GM23338 (cell line): ENCODE results near the gene UBE3B. TPM values are rescaled to one million over a fixed set of nuclear protein-coding genes. Genes with fewer than 3 reads are reported as not detected.
"Not testable (repeated sequence)": the region's sequence is repeated elsewhere in the genome, so short reads cannot be mapped to it uniquely, and the experiment has no call there.

Source experiments
- ATAC-seq: fragments of 200-7000 bp; cut with Tn5 transposase; 3 replicates; pipeline ENCODE4 v1.9.1; 2020
- DNase-seq: peaks from one replicate; pipeline ENCODE4 v3.0.0-alpha.2; 2015; ENCODE audit warnings: low spot score
- H2AFZ ChIP-seq: fragments of 200-600 bp; sonication (generic); 2 replicates; pipeline ENCODE4 v1.8.0; 2016; ENCODE audit warnings: antibody characterized with exemption, mild to moderate bottlenecking, moderate library complexity
- H3F3A ChIP-seq: fragments of 200-600 bp; sonication (generic); replicated peaks from 2 replicates; pipeline ENCODE4 v1.8.0; 2017; ENCODE audit warnings: antibody characterized with exemption, mixed run types, low read depth
- H3K27ac ChIP-seq: fragments of 200-600 bp; sonication (generic); 2 replicates; pipeline ENCODE4 v1.6.1; 2016; ENCODE audit warnings: low read depth
- H3K27me3 ChIP-seq: fragments of 200-600 bp; sonication (generic); 2 replicates; pipeline ENCODE4 v1.8.0; 2016; ENCODE audit warnings: mild to moderate bottlenecking, mixed run types, moderate library complexity; ENCODE audit not compliant: insufficient read depth
- H3K36me3 ChIP-seq: fragments of 200-600 bp; sonication (generic); 2 replicates; pipeline ENCODE4 v1.8.0; 2016; ENCODE audit warnings: mild to moderate bottlenecking; ENCODE audit not compliant: insufficient read depth
- H3K4me1 ChIP-seq: fragments of 200-600 bp; sonication (generic); 2 replicates; pipeline ENCODE4 v1.8.0; 2016; ENCODE audit warnings: mild to moderate bottlenecking, moderate library complexity; ENCODE audit not compliant: insufficient read depth
- H3K4me2 ChIP-seq: fragments of 200-600 bp; sonication (generic); 2 replicates; pipeline ENCODE4 v1.7.1; 2017; ENCODE audit warnings: mixed run types
- H3K4me3 ChIP-seq: fragments of 200-600 bp; sonication (generic); 2 replicates; pipeline ENCODE4 v1.6.1; 2016; ENCODE audit warnings: mixed run types
- H3K79me2 ChIP-seq: fragments of 200-600 bp; sonication (generic); replicated peaks from 2 replicates; pipeline ENCODE4 v1.8.0; 2017; ENCODE audit warnings: mild to moderate bottlenecking; ENCODE audit not compliant: insufficient read depth
- H3K9me2 ChIP-seq: fragments of 200-600 bp; sonication (generic); 2 replicates; pipeline ENCODE4 v1.8.0; 2017; ENCODE audit not compliant: insufficient read depth
- H4K20me1 ChIP-seq: fragments of 200-600 bp; sonication (generic); replicated peaks from 2 replicates; pipeline ENCODE4 v1.8.0; 2017; ENCODE audit warnings: mild to moderate bottlenecking; ENCODE audit not compliant: insufficient read depth
- H3K27ac Mint-ChIP-seq: 2 replicates; pipeline ENCODE4 v1.8.0; 2020; ENCODE audit warnings: inconsistent platforms, mild to moderate bottlenecking, moderate library complexity, mixed read lengths
- H3K27me3 Mint-ChIP-seq: 3 replicates; pipeline ENCODE4 v1.8.0; 2022; ENCODE audit warnings: low read depth, mild to moderate bottlenecking, moderate library complexity, mixed read lengths, inconsistent platforms; ENCODE audit not compliant: insufficient read depth, poor library complexity
- H3K36me3 Mint-ChIP-seq: 3 replicates; pipeline ENCODE4 v1.8.0; 2021; ENCODE audit warnings: low read depth, mild to moderate bottlenecking, inconsistent platforms, moderate library complexity, mixed read lengths
- H3K4me1 Mint-ChIP-seq: 3 replicates; pipeline ENCODE4 v1.8.0; 2020; ENCODE audit warnings: mild to moderate bottlenecking, inconsistent platforms, mixed read lengths
- H3K4me3 Mint-ChIP-seq: 3 replicates; pipeline ENCODE4 v1.8.0; 2021; ENCODE audit warnings: moderate library complexity, mild to moderate bottlenecking, inconsistent platforms, mixed read lengths
- H3K9me3 Mint-ChIP-seq: 3 replicates; pipeline ENCODE4 v1.8.0; 2020; ENCODE audit warnings: moderate library complexity, mild to moderate bottlenecking, inconsistent platforms, mixed read lengths
- CREB1 ChIP-seq: fragments of 250-450 bp; sonication (Bioruptor Pico); IDR thresholded peaks from 2 replicates; pipeline ENCODE4 v1.5.0; 2020; ENCODE audit warnings: low read depth, mild to moderate bottlenecking, moderate library complexity
- CTCF ChIP-seq, 2 experiments: fragments of 200-600 bp in 1 of 2; sonication (generic) in 1 of 2; conservative IDR thresholded peaks; 2 replicates each; pipeline versions ENCODE4 v1.5.1 to v1.6.1; 2016 to 2017; ENCODE audit warnings: antibody characterized with exemption in 2 of 2, low read depth in 2 of 2, mild to moderate bottlenecking in 2 of 2, moderate library complexity in 1 of 2
- EZH2 ChIP-seq: fragments of 200-600 bp; sonication (generic); IDR thresholded peaks from one replicate; pipeline ENCODE4 v1.8.0; 2017; ENCODE audit warnings: antibody characterized with exemption, mild to moderate bottlenecking, low read depth; ENCODE audit not compliant: unreplicated experiment
- JUNB ChIP-seq: IDR thresholded peaks from one replicate; pipeline ENCODE4 v1.6.1; 2016; ENCODE audit warnings: antibody characterized with exemption; ENCODE audit not compliant: unreplicated experiment
- NANOG ChIP-seq: IDR thresholded peaks from 2 replicates; pipeline ENCODE4 v1.6.1; 2016; ENCODE audit warnings: antibody characterized with exemption, borderline replicate concordance
- STAT1 ChIP-seq: IDR thresholded peaks from one replicate; pipeline ENCODE4 v1.6.1; 2016; ENCODE audit warnings: antibody characterized with exemption; ENCODE audit not compliant: unreplicated experiment
- polyA plus RNA-seq: library from polyadenylated mRNA; unstranded; fragments of >200 nt; fragmentation: Nextera tagmentation; extraction: Ambion mirVana; gene quantifications from 2 replicates; pipeline ENCODE4 v1.2.1, GENCODE V29; 2016
- total RNA-seq: library from RNA; depleted of rRNA; stranded (reverse); fragments of >200 nt; shearing (Covaris generic); gene quantifications from 2 replicates; pipeline ENCODE4 v1.2.3, GENCODE V29; 2014

Gene UBE3B
- total and polyA plus RNA-seq, 2 experiments from 2014 or later: 20.8 TPM

GRCh38 chr12:109477185-109477962 lies at the start of gene UBE3B, which contains the start of gene KCTD10 (continued):
- TF ChIP-seq CTCF (conservative IDR thresholded peaks at IDR 0.05; ENCODE audit: low read depth in 2 of 2) (no peak), EZH2 (no peak), STAT1 (no peak), JUNB (no peak)

DNA sequence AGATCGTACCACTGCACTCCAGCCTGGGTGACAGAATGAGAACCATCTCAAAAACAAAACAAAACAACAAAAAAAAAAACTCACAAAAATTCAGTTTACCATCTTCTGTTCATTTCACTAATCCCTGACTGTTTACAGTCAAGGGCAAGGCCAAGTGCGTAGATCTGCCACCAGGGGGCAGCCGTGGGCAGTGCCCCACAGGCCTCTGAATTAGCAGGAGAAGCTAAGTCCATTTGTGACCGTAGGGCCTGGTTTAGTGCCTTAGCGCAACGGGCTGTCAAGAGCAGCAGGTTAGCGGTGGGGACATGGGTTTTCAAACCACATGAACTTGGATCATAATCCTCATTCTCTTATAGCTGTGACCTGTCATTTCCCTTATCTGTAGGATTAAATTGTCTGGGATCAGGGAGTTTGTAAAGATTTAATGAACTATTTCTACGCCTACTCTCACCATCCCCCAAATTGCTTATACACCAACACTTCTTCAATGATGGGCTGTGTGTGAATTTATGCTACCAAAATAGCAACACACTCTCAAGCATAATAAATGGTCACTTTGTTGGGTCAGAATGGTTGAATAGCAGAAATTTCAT lies 49.3 kb upstream of the UBE3B start:
- DNase-seq (peak; percentile 86), ATAC-seq (peak; percentile 93)
- Histone ChIP-seq H3K36me3 (no peaks in the 10 kb centered on the region), H4K20me1 (no peaks in the 10 kb centered on the region; the same call in 1 of the 2 replicates), H3K4me3 (no peak overlapping the region), H3K27me3 (no peaks in the 10 kb centered on the region), H3K9me2 (no peaks in the 10 kb centered on the region), H3K4me1 (no peaks in the 10 kb centered on the region), H3F3A (no peaks in the 10 kb centered on the region), H3K4me2 (no peak overlapping the region), H3K27ac (no peak overlapping the region), H3K79me2 (no peaks in the 10 kb centered on the region), H2AFZ (no peak overlapping the region)
- TF ChIP-seq CTCF (conservative IDR thresholded peaks at IDR 0.05; ENCODE audit: low read depth in 2 of 2): peak; percentile 96 to 99
- no peak for TF ChIP-seq NANOG
- TF ChIP-seq CREB1 (CRISPR knock-in tag): no peak
- Mint-ChIP-seq H3K9me3 (peaks cover 7% of the 10 kb centered on the region; the same call in 2 of the 3 replicates), H3K4me3 (no peak overlapping the region), H3K27ac (no peak overlapping the region), H3K36me3 (no peaks in the 10 kb centered on the region), H3K4me1 (peaks cover 5% of the 10 kb centered on the region), H3K27me3 (peaks cover 6% of the 10 kb centered on the region)

GRCh38 chr12:109428804-109429203 lies 48.6 kb upstream of the UBE3B start:
- H3K4me3 ChIP-seq, H3K27me3 Mint-ChIP-seq, H3K27me3 ChIP-seq, H3F3A ChIP-seq, H2AFZ ChIP-seq, H3K4me3 Mint-ChIP-seq, DNase-seq, H3K27ac Mint-ChIP-seq, H3K9me3 Mint-ChIP-seq, H4K20me1 ChIP-seq, H3K36me3 ChIP-seq, H3K27ac ChIP-seq, ATAC-seq, H3K4me1 ChIP-seq, H3K79me2 ChIP-seq, H3K4me2 ChIP-seq, H3K9me2 ChIP-seq, H3K36me3 Mint-ChIP-seq: not testable (repeated sequence)
- peaks cover 12% of the 10 kb centered on the region for H3K4me1 Mint-ChIP-seq
